CD4-positive, alpha-beta T cell treated with Interleukin-17A for 4 hours (primary cell): ENCODE results near the gene PMEL.
A peak's percentile ranks its signal among the peaks of the same experiment; 100 is the strongest.
"Not testable (repeated sequence)": the region's sequence is repeated elsewhere in the genome, so short reads cannot be mapped to it uniquely, and the experiment has no call there.

Experiments
- DNase-seq: peaks from one replicate; pipeline ENCODE4 v3.0.0-alpha.2; 2020; ENCODE audit warnings: mixed read lengths

PMEL gene

DNA sequence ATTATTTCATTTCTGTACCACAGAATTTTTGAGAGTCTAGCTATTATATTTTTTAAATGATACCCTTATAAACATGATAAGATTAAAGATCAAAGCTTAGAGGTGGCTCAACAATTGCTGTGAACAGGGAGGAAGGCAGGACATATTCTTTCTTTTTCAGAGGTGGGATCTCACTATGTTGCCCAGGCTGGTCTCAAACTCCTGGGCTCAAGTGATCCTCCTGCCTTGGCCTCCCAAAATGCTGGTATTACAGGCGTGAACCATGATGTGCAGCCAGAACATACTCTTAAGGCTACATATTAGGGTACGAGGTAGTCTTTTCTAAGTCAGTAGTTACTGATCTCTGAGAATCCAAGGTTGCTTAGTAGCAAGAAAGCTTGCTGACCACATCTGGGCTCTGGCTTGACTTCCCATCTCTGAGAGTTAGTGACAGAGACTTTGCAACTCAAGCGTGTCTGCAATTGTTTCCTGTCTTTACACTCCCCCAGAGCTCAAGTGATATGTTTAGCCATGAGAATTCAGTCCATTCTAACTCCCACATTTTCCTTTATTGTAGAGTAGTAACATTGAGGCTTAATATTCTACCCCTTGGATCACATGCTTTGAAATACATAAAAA lies 16.6 kb upstream of the PMEL start:
- no peak for DNase-seq

DNA sequence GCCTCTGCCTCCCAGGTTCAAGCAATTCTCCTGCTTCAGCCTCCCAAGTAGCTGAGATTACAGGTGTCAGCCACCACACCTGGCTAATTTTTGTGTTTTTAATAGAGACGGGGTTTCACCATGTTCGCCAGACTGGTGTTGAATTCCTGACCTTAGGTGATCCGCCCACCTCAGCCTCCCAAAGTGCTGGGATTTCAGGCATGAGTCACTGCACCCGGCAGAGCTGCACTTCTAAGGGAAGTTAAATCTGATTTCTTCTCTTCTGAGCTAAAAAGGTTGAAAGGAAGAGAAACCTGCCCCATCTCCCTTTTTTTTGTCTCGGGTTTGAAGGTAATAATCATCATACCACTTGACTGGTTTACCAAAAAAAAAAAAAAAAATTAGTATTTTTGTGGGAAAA lies 16.0 kb upstream of the PMEL start:
- not testable (repeated sequence) for DNase-seq

DNA sequence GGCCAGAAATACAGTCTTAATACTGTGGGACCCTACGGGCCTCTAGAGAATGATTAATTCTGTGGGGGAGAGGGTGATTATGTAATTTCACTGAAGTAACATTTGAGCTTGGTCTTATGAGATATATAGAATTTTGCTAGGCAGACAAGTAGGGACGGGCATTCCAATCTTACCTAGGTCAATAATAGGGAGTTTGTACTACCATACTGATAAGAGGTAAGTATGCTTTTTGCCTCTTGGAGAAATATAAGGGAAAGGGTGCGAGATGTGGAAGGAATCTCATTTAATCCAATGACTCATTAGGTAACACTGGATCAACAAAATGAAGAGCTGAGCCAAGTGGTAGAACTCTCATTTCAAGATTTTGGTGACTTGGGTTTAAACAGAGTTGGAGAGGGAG lies 13.2 kb upstream of the PMEL start:
- no peak for DNase-seq

DNA sequence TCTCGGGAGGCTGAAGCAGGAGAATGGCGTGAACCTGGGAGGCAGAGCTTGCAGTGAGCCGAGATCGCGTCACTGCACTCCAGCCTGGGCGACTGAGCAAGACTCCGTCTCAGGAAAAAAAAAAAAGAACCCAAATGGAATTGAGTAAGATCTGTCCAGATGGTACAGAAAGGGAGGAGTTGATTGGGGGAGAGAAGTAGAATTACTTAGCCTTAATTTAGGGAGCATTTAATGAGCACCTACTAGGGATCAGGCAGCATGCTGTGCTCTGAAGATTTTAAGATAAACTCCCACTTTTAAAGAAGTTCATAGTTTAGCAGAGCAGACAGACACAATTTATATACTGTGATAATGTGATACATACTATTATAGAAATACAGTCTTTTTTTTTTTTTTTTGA lies 12.6 kb upstream of the PMEL start:
- DNase-seq, result no peak

DNA sequence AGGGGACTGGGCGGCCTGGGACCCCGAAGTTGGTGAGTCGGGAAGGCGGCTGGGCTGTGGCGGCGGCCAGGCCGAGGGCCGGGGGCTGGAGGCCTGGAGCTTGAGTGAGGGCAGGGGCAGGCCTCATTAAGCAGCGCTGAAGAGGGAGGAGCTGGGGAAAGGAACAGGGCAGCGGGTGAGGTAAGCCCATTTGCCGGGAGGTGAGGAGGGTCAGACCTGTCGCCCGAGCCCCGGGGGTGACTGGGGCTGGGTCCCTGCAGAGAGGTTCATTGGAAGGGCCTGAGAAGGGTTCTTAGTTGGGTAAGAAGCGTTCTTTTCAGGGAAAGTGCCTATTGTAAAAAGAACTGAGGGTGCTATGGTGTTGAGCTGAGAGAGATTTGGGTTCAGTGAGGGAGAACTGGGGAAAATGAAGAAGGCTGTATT lies 8.5 kb upstream of the PMEL start:
- DNase-seq, result peak; percentile 47

DNA sequence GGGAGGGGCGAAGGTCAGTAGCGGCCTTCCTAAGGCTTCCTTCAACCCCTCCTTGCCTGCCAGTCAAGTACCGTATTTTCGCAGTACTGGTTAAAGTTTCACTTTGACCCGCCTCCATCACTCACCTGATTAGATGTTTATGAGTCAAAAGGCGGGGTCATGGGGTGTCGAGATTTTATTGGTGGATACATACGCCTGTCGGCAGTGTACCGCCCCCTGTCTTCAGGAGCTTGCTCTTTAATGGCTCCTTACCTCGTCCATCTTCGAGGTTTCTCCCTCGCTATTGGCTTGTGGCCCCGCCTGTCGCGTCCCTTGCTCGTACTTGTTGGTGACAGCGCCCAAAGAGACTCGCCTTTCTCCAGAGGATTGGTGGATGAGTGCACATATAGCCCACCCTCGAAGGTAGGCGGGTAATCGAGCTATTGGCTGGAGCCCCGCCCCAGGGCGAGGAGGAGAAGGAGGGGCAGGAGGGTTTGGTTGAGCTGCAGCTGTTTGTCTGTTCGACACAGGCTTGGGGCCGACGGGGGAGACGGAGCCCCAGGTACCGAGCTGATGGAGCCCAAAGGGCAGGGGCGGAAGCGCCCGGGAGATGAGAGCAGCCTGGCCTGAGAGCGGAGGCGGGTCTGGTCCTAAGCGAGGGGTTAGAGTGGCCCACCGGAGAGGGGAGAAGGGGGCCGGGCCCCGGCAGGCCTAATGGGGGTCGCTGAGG lies 7.9 kb upstream of the PMEL start, which contains the start of gene RAB5B:
RAB5B (plus strand) TSS at position 480 of the 709 bp plus-strand sequence. CDS start 12,883 bp downstream, outside the sequence.
- DNase-seq, result peak; percentile 97

DNA sequence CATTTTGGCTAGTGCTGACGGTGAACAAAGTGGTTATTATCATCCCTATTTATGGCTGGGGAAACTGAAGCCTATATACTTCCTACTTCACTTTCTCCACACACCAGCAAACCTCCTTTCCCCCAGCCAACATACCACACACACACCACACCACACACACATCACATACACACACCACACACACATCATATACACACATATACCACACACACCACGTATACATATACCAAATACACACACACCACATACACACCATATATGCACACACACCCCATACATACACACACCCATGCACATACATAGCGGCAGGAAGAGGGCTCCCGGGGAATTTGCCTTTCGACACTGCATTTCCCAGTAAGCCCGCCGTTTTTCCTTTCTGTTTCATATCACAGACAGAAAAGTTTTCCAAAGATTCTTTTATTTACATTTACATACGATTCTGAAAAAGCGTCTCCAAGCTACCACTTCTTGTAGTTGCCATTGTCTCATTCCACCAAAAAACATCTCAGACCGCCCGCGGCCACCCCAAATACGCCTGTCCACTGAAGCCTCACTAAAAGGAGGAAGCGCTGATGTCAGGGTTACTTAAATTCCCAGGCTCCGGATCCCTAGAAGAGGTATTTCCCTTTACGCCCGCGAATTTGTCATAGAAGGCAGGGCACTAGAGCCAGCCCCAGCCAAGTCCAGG lies 7.2 kb upstream of the PMEL start:
- DNase-seq, result no peak

DNA sequence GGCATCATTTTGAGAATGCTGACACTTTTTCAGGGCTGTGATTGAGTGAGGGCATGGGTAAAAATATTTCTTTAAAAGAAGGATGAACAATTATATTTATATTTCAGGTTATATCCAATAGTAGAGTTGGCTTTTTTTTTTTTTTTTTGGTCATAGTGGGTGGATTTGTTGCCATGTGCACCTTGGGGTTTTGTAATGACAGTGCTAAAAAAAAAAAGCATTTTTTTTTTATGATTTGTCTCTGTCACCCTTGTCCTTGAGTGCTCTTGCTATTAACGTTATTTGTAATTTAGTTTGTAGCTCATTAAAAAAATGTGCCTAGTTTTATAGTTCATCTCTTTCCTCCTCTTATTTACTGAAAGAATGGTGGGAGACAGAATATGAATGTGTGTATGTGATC lies 6.6 kb upstream of the PMEL start:
- no peak for DNase-seq

DNA sequence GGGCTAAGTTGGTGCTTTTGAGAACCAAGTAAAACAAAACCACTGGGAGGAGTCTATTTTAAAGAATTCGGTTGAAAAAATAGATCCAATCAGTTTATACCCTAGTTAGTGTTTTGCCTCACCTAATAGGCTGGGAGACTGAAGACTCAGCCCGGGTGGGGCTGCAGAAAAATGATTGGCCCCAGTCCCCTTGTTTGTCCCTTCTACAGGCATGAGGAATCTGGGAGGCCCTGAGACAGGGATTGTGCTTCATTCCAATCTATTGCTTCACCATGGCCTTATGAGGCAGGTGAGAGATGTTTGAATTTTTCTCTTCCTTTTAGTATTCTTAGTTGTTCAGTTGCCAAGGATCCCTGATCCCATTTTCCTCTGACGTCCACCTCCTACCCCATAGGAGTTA lies 6.2 kb upstream of the PMEL start:
- no peak for DNase-seq

DNA sequence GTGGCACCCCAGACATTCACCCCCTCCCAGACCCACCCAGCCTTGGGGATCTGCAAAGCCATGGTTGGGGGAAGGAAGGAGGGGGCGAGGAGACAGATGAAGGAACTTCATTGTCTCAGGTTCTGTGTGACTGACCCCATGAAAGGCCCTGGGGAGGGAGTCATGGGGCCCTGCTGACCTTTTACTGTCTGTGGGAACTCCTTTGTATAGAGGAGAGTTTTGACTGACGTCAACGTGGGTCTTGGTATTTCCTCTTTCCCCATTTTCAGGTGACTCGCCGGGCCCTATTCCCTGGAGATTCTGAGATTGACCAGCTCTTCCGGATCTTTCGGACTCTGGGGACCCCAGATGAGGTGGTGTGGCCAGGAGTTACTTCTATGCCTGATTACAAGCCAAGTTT lies 4.9 kb upstream of the PMEL start:
- no peak for DNase-seq

DNA sequence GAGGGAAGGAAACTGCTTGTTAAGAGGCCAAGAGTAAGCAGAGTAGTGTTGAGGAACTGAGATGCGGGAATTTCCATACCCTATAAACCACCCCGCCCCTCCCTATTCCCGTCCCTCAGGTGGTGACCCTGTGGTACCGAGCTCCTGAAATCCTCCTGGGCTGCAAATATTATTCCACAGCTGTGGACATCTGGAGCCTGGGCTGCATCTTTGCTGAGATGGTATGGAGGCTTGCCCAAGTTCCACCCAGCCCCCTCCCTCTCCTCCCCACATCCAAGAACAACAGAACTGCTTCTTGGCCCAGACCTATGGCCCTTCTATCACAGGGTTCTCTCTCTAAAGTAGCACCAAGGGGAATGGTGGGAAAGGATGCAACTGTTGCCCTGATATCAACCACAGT lies 3.5 kb upstream of the PMEL start:
- no peak for DNase-seq

DNA sequence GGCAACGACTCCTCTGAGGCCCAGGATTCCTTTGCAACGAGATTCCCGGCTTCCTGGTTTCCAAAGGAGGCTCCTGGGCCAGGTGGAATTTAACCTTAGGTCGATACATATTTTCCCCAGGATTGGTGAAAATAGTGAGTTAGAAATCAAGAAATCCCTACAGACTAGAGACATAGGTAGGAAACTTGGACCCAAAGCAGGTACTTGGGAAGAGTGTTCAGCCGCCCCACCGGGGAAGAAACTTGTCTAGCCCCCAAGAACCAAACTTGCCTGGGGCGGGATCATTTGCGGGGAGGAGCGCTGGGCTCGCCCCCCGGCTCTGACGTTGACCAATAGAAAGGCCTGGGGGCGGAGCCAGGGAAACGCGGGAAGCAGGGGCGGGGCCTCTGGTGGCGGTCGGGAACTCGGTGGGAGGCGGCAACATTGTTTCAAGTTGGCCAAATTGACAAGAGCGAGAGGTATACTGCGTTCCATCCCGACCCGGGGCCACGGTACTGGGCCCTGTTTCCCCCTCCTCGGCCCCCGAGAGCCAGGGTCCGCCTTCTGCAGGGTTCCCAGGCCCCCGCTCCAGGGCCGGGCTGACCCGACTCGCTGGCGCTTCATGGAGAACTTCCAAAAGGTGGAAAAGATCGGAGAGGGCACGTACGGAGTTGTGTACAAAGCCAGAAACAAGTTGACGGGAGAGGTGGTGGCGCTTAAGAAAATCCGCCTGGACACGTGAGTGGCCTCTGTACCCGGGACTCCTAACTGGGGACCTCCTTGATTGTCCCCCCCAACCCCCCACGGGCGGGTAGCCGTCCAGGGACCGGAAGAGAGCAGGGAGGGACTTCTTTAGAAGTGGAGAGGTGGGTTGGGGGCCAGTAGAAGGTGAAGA lies 803 bp upstream of the PMEL start, which contains the start of gene CDK2:
CDK2 (plus strand) TSS at position 423 of the 874 bp plus-strand sequence; CDS start at position 602, 179 bp downstream.
- DNase-seq, result peak; percentile 96

DNA sequence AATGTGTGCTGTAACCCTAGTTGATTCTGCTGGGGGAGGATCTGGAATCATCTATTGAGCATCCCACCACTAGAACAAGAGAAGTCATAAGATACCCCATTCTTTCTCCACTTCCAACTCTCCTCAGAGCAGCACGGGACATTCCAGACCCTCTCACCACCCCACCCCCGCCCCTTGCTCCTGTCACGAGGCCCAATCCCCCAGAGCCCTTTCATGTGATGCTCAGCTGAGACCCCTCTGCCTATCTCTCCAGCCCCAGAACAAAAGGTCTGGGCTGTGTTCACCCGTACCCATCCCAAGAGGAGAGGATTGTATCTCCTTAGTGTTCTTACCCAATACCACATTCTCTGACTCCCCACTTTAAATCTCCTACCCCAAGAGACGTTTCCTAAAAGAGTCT lies 602 bp downstream of the PMEL start:
- DNase-seq, result no peak

DNA sequence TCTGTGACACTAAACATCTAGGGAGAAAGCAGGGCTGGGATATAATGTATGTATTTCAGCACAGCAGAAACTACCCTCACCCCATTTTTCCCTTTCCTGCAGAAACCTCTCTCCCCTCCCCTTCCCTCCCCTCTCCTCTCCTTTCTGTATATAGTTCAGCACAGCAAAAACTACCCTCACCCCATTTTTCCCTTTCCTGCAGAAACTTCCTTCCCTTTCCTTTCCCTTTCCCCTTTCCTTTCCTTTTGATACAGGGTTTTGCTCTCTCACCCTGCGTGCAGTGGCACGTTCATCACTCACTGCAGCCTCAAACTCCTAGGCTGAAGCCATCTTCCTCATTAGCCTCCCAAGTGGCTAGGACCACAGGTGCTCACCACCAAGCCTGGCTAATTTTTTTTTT lies 2.1 kb downstream of the PMEL start:
- no peak for DNase-seq

DNA sequence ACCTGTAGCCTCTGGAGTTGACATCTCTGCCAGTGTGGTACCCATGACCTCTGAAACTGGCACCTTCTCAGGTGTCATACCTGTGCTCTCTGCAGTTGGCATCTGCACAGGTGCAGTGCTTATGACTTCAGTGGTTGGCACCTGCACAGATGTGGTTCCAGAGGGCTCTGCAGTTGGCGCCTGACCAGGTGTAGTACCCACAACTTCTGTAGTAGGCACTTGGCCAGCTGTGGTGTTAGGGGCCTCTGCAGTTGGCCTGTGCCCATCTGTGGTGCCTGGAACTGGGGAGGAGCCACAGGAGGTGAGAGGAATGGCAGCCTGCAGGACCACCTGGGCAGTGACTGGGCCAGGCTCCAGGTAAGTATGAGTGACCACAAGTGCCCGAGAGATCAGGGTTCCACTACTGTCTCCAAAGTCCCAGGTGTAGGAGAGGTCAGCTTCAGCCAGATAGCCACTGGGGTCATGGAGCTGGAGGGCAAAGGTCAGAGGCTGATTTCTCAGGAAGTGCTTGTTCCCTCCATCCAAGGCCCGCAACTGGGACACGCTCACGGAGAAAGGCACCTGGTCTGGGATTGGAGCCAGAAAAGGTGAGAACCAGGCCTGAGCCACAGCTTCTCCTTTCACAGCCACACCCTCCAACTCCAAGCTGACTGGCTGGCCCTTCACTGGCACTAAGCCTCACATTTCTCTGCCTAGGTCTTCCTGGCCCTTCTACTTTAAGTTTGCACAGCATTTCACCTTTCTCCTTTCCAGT lies 8.6 kb downstream of the PMEL start:
- no peak for DNase-seq

DNA sequence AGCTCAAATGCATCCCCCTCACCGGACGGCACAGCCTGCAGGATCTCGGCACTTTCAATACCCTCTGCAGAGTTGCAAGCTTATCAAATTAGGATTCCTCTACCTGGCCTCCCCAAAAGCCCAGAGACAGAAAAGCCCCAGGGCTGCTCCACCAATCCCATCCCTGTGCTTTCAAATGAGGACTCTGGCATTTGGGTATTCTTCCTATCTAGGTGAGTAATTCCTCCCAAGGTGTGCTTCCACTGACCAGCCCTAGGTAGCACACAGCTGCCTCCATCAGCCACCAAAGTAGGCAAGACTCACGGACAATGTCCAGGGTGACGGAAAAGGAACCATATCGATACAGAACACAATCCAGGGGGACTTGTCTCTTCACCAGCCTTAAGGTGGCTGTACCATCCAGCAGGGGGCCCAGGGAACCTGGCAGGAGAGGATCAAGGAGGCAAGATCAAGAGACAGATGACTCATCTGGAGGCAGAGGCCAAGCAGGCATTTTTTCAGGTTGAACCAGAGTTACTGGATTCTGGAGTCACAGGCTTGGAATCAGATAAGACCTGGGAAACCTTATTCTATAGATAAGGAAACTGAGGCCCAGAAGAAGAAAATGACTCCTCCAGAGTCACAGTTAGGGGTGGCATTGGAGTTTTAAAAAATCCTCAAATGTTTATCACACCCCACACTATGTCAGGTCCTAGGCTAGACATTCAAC lies 9.9 kb downstream of the PMEL start:
- peak; percentile 77 for DNase-seq

DNA sequence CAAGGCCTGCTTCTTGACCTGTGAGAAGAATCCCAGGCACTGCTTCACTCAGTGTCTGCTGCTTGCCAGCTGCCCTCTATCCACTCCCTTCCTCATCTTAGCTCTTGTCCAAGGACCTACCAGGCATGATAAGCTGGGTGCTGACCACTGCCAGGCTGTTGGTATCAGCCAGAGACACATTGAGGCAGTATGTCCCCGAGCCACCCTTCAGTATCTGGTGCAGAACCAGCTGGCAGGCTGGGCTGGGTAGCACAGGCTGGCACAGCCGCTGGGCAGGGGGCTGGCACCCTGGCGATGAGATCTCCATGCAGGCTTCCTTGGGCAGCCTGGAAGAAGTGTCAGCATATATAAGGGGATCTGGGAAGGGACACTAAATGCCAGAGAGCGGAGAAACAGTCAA lies 10.5 kb downstream of the PMEL start:
- no peak for DNase-seq

DNA sequence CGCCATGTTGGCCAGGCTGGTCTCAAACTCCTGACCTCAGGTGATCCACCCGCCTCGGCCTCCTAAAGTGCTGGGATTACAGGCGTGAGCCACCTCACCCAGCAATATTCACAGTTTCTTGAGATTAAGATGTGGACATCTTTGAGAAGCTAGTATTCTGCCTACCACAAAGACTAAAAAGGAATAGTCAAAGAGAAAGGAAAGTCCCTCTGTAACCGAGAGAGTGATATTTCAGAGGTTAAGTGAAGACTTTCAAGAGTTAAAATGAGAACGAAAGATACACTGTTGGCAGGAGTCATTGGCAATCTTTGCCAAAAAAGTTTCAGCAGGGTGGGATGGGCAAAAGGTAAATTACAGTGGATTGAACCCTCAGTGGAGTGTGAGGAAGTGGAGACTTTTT lies 19.3 kb downstream of the PMEL start:
- no peak for DNase-seq

DNA sequence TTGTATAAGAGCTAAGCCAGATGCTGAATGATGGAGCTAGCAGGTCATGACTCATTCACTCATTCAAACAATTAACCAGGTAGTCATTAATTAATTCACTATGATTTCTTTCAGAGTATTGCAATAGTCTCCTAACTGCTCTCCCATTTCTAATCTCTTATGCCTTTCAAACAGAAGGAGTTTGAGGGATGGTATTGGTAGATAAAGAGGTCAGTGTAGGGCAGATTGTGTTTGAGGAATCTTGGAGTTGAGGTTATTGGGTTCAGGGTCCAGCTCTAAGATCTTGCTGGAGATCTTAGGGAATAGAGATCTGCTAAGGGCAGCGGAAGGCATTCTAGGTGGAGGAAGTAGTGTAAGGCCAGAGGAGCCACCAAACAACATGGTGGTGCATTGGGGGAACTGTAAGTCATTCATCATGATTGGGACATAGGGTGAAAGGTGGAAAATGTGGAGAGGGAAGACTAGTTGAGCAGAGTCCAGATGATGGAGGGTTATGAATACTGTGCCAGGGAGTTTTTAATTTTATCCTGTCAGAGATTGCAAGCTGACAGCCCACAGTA lies 23.2 kb downstream of the PMEL start:
- no peak for DNase-seq

DNA sequence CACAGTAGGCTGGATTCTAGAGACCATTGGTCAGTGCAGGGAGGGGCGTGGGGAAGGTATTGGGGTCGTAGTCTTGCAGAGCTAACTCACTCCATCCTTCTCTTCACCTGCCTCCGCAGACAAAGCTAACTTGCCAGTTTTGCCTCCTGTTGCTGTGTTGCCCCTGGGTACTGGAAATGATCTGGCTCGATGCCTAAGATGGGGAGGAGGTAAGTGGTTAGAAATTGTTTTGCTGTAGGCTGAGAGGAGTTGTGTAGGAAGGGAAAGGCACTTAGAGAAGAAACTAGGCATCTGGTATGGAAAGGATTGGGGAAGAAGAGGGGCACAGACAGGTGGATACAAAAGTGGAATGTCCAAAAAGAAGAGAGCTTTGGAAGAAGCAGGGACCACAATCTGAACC lies 23.8 kb downstream of the PMEL start:
- no peak for DNase-seq

DNA sequence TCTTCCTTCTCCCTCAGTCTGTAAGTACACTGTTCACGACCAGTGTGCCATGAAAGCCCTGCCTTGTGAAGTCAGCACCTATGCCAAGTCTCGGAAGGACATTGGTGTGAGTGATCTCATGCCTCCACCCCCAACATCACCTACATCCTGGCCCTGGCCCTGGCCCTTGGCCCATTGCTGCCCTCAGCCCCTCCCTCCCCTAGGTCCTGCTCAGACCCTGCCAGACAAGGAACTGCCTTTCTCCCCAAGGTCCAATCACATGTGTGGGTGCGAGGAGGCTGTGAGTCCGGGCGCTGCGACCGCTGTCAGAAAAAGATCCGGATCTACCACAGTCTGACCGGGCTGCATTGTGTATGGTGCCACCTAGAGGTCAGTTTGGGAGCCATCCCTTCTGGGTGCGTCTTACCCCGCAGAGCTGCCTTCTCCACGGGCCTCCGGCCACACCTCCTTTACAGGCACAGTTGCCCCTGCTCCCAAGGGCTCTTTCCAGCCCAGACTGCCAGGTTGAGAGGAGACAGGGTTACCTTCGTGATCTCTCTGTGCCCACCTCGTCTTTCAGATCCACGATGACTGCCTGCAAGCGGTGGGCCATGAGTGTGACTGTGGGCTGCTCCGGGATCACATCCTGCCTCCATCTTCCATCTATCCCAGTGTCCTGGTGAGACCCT lies 25.6 kb downstream of the PMEL start:
- DNase-seq, result peak; percentile 88
